ENCODE measurements around the gene COL27A1.

GRCh38 chr9:114158482-114159130, 3.3 kb downstream of the COL27A1 start:
- TF ChIP-seq POLR2A (IDR thresholded peaks at IDR 0.05; ENCODE audit: low read depth, low read length), result no peak
- no peak for TF ChIP-seq POLR2AphosphoS5 (IDR thresholded peaks at IDR 0.05; ENCODE audit: low read depth, low read length)
- no peak for TF ChIP-seq SPI1 (IDR thresholded peaks at IDR 0.05; ENCODE audit: low read depth, low read length)
